Kidney (tissue), 14 donors: ENCODE results near the gene MEGF8. TPM values are rescaled to one million over a fixed set of nuclear protein-coding genes. Genes with fewer than 3 reads are reported as not detected.
A peak's percentile ranks its signal among the peaks of the same experiment; 100 is the strongest.

ENCODE experiments used
- DNase-seq, 5 donors: peaks; one replicate each; pipeline ENCODE4 v3.0.0-alpha.2; 2013 to 2020
- FAIRE-seq: peaks from 2 replicates; lab custom pipeline; 2012; peaks lifted over from hg19 to GRCh38; lab: Jason Lieb, UNC
- H3K27ac ChIP-seq, 2 donors: one replicate each; pipeline ENCODE4 v1.7.0; 2013; ENCODE audit warnings: low read depth in 2 of 2, low read length in 2 of 2, inconsistent platforms in 1 of 2
- H3K27me3 ChIP-seq: one replicate; pipeline ENCODE4 v1.7.1; 2013; ENCODE audit warnings: low read length, inconsistent platforms; ENCODE audit not compliant: control insufficient read depth, insufficient read depth
- H3K36me3 ChIP-seq, 3 donors: one replicate each; pipeline versions ENCODE4 v1.7.0 to v1.7.1; 2013; ENCODE audit warnings: low read length in 3 of 3, control low read depth in 1 of 3, inconsistent platforms in 1 of 3; ENCODE audit not compliant: insufficient read depth in 3 of 3, control insufficient read depth in 2 of 3
- H3K4me1 ChIP-seq, 3 donors: one replicate each; pipeline versions ENCODE4 v1.7.0 to v1.7.1; 2013; ENCODE audit warnings: low read length in 3 of 3, inconsistent platforms in 1 of 3, low read depth in 1 of 3; ENCODE audit not compliant: control insufficient read depth in 2 of 3, insufficient read depth in 2 of 3
- H3K4me3 ChIP-seq, 3 donors: one replicate each; pipeline versions ENCODE4 v1.7.0 to v1.8.1; 2013; ENCODE audit warnings: low read length in 3 of 3, control low read depth in 1 of 3, inconsistent platforms in 1 of 3
- H3K9ac ChIP-seq, 3 donors: one replicate each; pipeline versions ENCODE4 v1.7.0 to v1.7.1; 2013; ENCODE audit warnings: low read length in 3 of 3, control low read depth in 1 of 3, inconsistent platforms in 1 of 3
- H3K9me3 ChIP-seq, 3 donors: one replicate each; pipeline versions ENCODE4 v1.7.0 to v1.7.1; 2013; ENCODE audit warnings: low read length in 3 of 3, control low read depth in 1 of 3, inconsistent platforms in 1 of 3; ENCODE audit not compliant: control insufficient read depth in 2 of 3, insufficient read depth in 1 of 3
- intact Hi-C: fragments of 100-400 bp; cut with DNase I; formaldehyde crosslinking; loops from one replicate; pipeline ENCODE4 v1.11.1; 2022
- polyA plus RNA-seq: library from polyadenylated mRNA; stranded (reverse); fragments of 350-450 nt; fragmentation: Illumina TruSeq; extraction: RNeasy Lipid Tissue Mini Kit (QIAGEN cat#74804); gene quantifications from one replicate; pipeline ENCODE4 v1.2.3, GENCODE V29; 2014; ENCODE audit warnings: low read depth, low replicate concordance; ENCODE audit not compliant: insufficient read depth
- total RNA-seq: library from RNA; stranded (reverse); fragmentation: NEBNext Ultra II Directional; extraction: Animal tissue kit (Norgen Biotek cat#: 25700); gene quantifications from one replicate; pipeline ENCODE4 v1.2.1, GENCODE V29; 2021
- TF ChIP-seq, protein P1 (sequence below): IDR thresholded peaks from 3 replicates; pipeline ENCODE4 v1.5.1; 2012; ENCODE audit warnings: mild to moderate bottlenecking, moderate library complexity, borderline replicate concordance; ENCODE audit not compliant: insufficient read depth; ENCODE audit errors: extremely low read depth
- donor health status: control.
- donor health status: control.
- donor health status: control.
- donor health status: control.
- donor health status: control.
- donor health status: DM: yes; HTN: yes; CAD: no.
- donor health status: Normal renal cell carcinoma (clear cell type).

Gene MEGF8
- total and polyA plus RNA-seq, 2 donors from 2014 or later: 8.7 to 31.6 TPM

DNA sequence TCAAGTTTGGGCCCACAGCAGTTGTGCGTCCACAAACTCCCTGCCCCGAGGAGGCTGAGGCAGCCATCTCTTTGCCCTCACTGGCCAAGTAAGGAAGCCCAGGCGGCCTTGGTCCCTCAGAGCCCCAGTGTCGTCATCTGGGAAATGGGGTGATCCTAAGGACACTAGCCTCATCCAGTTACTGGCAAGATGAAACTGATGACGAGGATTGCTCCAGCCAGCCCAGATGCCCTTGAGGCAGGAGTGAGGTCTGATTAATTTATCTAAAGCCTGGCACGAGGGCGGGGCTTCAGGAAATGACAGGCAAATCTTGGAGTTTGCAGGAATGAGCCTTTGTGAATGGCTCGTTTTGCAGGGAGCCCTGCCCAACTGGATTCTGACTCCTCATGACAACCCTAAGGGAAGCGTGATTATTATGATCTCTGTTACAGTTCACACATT is 96.2 kb downstream of the MEGF8 start:
- Histone ChIP-seq H3K4me3 (no peak overlapping the region), H3K36me3 (no peaks in the 10 kb centered on the region), H3K4me1 (peaks cover 0 to 14% (median 8%) of the 10 kb centered on the region in 3 donors), H3K27ac (peak overlapping the region in 1 of 2 donors; percentile 44), H3K27me3 (no peaks in the 10 kb centered on the region), H3K9me3 (no peaks in the 10 kb centered on the region), H3K9ac (no peak overlapping the region)
- TF ChIP-seq, protein P1, sequence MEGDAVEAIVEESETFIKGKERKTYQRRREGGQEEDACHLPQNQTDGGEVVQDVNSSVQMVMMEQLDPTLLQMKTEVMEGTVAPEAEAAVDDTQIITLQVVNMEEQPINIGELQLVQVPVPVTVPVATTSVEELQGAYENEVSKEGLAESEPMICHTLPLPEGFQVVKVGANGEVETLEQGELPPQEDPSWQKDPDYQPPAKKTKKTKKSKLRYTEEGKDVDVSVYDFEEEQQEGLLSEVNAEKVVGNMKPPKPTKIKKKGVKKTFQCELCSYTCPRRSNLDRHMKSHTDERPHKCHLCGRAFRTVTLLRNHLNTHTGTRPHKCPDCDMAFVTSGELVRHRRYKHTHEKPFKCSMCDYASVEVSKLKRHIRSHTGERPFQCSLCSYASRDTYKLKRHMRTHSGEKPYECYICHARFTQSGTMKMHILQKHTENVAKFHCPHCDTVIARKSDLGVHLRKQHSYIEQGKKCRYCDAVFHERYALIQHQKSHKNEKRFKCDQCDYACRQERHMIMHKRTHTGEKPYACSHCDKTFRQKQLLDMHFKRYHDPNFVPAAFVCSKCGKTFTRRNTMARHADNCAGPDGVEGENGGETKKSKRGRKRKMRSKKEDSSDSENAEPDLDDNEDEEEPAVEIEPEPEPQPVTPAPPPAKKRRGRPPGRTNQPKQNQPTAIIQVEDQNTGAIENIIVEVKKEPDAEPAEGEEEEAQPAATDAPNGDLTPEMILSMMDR: no peak
- intact Hi-C loops: no loop called here
- peak in 2 of 5 donors; percentile 49 to 63 for DNase-seq
- FAIRE-seq: no peak

DNA sequence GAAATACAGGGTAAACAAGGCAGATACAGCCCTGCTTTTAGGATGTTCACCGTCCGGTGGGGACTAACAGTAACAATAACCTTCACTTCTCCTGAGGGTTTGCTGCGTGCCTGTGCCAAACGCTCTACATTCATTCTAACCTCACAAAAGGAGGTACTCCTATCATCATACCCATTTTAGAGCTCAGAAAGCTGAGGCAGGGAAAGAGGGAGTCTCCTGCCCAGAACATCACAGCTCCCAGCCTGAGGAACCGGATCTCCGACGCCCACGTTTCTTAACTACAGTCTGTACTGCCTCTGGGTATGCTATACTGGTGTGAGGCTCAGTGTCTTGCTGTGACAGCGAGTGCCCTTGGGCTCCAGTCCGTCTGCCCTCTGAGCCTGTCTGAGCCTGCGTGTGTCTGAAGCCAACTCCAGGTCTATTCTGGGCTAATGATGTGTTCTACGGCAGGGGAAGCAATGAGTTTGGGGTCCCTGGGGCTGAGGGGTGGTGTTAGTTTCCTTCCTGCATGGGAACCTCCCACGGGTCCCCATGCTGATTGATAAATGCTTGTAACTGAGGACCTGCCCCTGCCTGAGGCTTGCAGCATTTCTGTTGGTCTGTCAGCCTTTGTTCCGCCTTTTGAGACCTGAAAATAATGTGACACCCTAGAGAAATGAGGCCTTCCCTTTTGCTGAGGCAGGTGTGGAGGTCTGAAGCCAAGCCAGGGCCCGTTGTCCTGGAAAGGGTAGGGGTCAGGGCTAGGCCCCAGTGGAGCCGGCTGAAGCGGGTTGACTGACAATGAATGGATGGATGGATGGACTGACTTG is 96.9 kb downstream of the MEGF8 start:
- peak overlapping the region in 2 of 3 donors; percentile 49 to 76 for H3K9ac ChIP-seq
- intact Hi-C loops: no loop called here
- no peaks in the 10 kb centered on the region for H3K9me3 ChIP-seq
- H3K27me3 ChIP-seq: no peaks in the 10 kb centered on the region
- peak in 3 of 5 donors; percentile 35 to 63 (median 51) for DNase-seq
- FAIRE-seq: no peak
- H3K4me3 ChIP-seq: peak overlapping the region; percentile 70 to 75 (median 74)
- peaks cover 0 to 14% (median 8%) of the 10 kb centered on the region in 3 donors for H3K4me1 ChIP-seq
- peak overlapping the region; percentile 44 to 81 for H3K27ac ChIP-seq
- TF ChIP-seq, protein P1: no peak
- H3K36me3 ChIP-seq: no peaks in the 10 kb centered on the region

DNA sequence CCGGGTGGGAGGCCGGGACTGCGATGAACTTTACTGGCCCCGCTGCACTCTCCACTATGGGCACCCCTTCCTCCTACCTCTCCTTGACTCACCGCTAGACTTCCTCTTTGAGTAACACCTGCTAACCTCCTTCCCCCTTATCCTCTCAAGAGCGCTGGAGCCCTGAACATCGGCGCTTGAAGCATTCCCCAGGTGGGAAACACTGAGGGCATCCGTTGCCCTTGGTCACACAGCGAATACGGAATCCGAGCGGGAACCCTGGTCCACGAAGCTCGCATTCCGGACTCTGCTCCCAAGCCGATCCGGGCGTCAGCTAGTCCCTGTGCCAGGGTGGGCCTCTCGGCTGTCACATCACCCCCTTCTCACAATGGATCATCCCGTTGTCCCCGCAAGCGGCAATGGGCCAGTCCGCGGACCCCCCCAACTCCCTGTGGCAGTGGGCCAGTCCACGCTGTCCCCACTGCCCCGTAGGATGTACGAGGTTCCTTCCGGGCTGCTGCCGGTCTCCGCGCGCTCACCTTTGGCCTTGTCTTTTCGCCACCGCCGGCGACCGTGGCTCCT is 97.5 kb downstream of the MEGF8 start:
- intact Hi-C loops: no loop called here
- H3K4me3 ChIP-seq: peak overlapping the region; percentile 70 to 75 (median 74)
- H3K4me1 ChIP-seq: peaks cover 0 to 14% (median 8%) of the 10 kb centered on the region in 3 donors
- FAIRE-seq: no peak
- peak overlapping the region; percentile 29 to 76 (median 49) for H3K9ac ChIP-seq
- peak overlapping the region; percentile 67 to 81 for H3K27ac ChIP-seq
- no peaks in the 10 kb centered on the region for H3K36me3 ChIP-seq
- peak in 4 of 5 donors; percentile 80 to 90 (median 86) for DNase-seq
- H3K9me3 ChIP-seq: no peaks in the 10 kb centered on the region
- H3K27me3 ChIP-seq: no peaks in the 10 kb centered on the region
- TF ChIP-seq, protein P1: no peak
